NCI-H1694 (cell line): ENCODE data around the gene DES.
A peak's percentile ranks its signal among the peaks of the same experiment; 100 is the strongest.

Source experiments
- DNase-seq: peaks from one replicate; lab custom pipeline; 2025; lab: John Stamatoyannopoulos, UW

Gene DES

DNA sequence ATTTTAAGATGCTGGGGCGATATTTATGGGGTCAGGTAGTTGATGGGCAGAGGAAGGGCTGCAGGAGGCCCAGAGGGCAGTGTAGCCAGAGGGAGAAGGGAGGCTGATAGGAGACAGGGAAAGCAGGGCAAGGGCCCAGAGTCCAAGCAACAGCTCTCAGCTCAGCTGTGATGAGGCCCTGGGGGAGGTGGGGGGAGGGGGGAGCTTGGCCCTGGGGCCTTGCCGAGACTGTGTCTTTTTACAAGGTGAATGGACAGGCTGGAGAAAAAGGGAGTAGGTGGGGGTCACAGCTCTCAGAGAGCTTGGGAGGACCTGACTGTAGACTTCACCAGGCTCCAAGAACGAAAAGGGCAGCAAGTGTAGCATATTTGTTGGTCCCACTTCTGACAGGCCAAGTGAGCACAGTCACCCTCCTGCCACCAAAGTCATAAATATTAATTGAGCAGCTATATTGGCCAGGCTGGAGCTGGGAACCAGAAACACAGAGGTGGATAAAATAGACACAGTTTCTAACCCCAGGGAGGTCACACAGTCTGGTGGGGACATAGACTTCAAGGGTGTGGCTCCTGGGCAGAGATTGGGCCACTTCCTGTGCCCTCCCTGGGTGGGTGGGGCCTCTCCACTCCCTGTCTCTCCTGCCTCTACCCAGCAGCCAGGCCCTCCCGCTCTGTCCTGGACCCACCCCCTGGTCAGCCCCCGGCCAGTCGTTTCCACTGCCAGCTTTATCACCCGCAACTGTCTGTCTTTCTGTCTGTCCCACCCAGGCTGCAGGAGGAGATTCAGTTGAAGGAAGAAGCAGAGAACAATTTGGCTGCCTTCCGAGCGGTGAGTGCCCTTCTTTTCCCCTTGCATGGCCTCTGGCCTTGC, 1.4 kb downstream of the DES start:
- DNase-seq: no peak

GRCh38 chr2:219420687-219421086, 2.5 kb downstream of the DES start:
- DNase-seq: no peak

- no peak for DNase-seq
Observed at GRCh38 chr2:219421323-219421722, 3.1 kb downstream of the DES start.

DNA sequence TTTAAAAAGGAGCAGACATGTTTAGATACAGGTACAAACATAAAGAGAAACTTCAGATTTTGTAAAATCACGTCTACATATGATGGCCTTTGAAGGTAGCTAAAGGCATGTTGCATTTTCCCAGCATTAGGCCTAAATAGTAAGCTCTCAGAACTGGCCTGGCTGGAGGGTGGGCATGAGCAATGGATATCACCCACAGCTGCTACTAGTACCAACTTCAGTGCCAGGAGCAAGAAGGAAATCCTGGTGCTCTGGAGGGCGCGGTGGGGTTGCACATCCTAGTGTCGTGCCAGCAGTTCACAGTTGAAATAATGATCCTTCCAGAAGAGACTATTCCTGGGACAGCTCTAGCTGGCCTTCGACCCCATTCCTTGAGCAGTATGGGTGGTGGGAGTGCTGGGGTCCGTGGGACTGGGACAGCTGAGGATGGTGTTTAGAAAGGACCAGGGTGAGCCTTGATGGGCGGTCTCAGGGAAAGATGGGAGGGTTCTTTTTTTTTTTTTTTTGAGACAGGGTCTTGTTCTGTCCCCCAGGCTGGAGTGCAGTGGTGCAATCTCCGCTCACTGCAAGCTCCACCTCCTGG, 4.9 kb downstream of the DES start:
- no peak for DNase-seq

DNA sequence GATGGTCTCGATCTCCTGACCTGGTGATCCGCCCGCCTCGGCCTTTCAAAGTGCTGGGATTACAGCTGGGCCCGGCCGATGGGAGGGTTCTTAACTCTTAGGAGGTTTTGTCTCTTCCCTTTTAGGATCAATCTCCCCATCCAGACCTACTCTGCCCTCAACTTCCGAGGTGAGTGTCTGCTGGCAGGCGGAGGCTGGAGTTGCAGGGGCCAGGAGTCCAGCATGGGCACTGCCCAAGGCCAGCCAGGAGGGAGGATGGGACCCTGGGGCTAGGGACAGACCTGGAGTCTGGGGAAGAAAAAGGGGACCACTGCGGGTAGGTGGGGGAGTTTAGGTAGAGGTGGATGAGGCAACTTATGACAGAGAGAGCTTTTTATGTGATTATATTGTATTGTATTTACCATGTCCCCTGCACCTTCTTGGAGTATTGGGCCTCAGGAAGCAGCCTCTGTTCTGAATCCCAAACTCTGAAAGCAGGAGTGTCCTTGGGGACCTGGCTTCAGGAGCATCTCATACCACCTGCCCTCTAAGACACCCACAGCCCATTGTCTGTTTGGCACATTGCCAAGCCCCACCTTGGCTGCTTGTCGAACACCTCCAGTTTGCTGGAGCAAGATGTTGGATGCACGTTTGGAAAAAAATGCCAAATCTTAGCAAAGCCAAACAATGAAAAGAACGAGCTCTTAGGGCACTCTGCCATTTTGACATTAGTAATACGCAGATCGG, 5.6 kb downstream of the DES start:
- DNase-seq: no peak

DNA sequence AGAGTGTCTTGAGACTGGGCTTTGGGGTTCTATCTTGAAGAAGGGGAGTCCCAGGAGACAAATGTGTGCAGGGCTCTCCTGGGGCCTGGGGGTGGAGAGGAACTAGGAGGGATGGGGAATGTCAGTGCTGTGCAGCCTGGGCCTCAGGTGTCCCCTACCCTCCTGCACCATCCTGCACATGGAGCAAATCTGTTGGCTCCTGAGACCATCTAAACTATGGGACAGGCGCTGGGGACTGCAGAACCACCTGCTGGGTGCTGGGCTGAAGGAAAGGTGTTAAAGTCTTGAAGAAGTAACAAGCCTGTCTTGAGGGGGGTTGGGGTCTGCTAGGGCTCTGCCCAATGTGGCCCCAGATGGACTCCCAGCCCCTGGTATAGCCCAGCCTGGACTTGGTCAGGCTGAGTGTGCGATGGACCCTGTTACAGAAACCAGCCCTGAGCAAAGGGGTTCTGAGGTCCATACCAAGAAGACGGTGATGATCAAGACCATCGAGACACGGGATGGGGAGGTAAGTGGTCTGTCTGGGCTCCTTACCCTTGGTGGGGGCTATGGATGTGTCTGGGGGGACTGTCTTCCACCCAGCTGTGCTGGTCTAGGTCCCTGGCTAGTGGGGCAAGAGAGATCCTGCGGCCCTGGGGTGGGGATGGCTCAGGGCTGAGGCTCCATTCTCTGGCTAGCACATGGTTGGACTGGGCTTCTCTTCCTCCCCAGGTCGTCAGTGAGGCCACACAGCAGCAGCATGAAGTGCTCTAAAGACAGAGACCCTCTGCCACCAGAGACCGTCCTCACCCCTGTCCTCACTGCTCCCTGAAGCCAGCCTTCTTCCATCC, 7.3 kb downstream of the DES start:
- no peak for DNase-seq

- no peak for DNase-seq
Observed at GRCh38 chr2:219426068-219426443, 7.9 kb downstream of the DES start.

DNA sequence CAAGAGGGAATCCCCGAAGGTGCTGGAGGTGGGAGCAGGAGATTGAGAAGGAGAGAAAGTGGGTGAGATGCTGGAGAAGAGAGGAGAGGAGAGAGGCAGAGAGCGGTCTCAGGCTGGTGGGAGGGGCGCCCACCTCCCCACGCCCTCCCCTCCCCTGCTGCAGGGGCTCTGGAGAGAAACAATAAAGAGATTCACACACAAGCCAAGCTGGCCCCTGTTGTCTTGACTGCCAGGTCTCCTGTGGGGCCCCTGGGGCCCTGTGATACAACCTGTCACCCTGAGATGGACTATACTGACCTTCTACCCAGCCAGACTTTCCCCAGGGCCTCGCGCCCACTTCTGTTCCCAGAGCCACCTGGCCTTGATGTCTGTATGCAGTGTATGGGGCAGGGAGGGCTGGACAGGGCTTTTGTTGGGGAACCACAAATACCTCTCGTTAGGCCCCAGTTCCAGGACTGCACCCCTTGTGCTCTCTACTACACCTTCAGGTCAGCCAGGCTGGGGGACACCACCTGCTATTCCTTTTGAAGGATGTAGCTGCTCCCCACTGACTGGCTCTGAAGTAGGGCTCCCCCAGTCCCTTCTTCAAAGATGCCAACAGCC, 8.5 kb downstream of the DES start:
- DNase-seq: no peak

DNA sequence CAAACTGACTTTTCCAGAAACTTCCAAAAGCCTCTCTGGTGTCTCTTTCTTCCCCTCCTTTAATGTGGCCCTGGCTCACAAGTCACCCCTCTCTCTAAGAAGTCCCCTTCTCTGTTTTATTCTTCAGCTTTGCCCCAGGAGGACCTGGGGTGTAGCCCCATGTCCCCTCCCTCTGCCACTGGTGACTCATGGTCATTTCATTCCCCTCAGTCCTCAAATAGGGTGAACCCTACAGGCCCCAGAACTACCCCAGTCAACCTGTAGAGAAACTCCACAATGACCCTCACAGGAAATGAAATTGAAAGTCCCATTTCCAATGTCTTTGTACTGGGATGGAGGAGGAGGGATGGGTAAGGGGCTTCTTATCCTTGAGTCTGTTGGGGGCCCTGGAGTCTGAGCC, 10.3 kb downstream of the DES start:
- DNase-seq: no peak

GRCh38 chr2:219429958-219430606, 11.9 kb downstream of the DES start:
- no peak for DNase-seq

DNA sequence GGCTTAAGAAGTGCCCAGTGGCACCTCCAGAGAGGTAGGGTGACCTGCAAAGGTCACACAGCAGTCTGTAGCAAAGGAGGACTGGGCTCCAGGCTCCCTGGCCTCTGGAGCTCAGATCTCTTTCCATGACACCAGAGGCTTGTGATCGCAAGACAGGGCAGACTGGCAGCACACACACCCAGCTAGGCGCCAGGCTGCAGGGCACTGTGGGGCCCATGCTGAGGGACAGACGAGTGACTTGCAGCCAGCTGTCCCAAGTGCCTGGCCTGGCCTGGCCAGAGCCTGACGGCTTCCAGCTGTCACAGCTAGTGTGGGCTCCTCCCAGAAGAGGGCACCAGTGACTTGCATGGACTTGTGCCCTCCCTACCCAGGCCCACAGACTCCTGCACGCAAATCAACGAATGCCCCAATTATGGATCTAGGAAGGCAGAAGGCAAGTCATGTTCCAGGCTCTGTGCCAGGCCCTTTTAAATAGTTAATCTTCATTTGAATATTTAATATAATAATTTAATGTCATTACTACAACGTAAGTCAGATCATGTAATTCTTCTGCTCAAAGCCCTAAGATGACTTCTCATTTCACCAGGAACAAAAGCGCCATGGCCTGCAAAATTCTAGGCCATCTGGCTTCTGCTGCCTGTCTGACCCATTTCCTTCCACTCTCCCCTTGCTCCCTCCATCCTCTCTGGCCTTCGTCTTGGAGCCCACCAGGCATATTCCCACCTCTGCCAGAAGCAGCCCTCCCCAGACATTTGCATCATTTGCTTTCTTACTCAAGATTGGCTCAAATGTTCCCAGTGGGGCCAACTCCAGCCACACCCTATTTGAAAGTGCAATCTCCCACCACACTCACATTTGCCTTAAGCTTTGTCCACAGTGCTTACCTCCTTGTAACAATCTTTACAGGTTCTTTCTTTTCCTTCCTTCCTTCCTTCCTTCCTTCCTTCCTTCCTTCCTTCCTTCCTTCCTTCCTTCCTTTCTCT, 12.7 kb downstream of the DES start:
- peak; percentile 57 for DNase-seq

DNA sequence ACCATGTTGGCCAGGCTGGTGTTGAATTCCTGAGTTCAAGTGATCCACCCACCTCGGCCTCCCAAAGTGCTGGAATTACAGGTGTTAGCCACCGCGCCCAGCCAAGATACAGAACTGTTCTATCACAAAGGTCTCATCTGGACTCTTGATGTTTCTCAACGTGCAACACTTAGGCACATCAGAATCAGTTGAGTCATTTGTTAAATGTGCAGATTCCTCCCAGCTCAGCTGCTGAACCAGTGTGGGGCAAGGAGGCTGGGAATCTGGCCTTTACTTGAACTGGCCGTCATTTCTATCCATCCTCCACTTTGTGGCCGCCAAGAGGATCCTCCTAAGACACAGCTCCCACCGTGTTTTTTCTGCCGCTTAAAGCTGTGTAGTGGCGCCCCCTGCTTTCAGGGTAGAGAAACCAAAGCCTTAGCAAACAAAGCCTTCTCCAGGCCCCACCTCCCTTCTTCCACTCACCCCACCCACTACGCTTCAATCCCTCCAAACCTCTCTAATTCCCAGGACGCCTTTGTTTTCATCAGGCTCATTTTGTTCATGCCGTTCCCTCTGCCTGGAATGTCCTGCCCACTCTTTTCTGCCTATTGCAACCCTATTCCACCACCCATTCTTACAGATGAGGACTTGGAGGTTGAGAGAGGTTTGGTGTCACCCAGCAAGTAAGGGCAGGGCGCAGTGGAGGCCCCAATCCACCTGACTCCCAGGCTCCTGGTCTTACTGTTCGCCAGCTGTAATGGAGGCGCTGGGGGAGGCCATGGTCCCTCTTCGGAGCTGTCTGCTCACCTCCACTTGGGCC, 15.7 kb downstream of the DES start:
- peak; percentile 58 for DNase-seq

DNA sequence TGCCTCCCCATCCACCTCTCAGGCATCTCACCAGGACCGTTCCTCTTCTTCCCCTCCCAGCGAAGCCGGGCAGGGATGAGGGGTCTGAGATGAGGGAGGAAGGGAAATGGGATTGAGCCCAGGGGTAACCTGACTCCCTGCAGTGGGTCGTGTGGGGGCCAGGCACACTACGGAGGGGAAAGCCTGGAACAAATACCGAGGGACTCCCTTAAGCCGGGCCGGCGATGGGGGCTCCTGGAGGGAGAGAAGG, 16.2 kb downstream of the DES start:
- no peak for DNase-seq

GRCh38 chr2:219434718-219435525, 16.7 kb downstream of the DES start, which contains the start of gene SPEG:
Gene SPEG, plus strand, starts transcription at chr2:219434843. Its CDS starts 135 bp downstream, at chr2:219434978.
- DNase-seq: no peak

DNA sequence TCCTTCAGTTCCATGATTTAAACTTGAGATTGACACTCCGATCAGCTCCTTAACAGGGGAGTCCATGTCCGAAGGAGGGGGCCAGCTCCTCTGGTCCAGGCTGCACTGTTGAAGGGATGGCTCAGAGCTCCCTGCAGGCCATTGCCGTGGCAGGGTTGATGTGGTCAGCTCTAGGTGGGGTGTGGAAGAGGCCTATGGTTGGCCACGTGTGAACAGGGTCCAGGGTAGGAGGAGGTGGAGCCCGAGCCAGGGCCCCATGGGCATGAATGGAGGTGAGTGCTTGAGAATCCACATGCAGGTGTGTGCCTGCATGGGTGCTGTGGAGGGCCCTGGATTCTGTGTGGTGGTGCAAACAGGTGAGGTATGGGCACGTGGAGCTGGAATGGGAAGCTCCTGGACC, 17.5 kb downstream of the DES start:
- no peak for DNase-seq

GRCh38 chr2:219436491-219436890, 18.3 kb downstream of the DES start:
- no peak for DNase-seq

DNA sequence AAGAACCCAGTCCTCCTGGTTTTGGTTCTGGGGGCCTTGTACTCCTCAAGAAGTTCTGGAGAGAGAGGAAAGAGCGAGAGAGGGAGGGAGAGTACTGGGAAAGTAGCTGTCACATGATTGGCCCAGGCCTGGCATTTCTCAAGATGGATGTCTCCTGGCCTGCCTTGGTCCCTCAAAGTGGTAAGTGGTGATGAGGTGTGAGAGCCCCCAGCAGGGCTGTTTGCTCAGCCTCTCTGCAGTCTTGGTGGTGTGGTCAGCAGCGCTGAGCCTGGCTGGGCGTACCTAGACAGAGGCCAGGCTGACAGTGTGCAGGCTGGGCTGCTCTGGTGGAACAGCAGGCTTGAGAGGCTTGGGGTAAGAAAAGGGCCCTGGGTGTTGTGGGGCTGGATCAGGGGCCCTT, 19.0 kb downstream of the DES start:
- DNase-seq: no peak

DNA sequence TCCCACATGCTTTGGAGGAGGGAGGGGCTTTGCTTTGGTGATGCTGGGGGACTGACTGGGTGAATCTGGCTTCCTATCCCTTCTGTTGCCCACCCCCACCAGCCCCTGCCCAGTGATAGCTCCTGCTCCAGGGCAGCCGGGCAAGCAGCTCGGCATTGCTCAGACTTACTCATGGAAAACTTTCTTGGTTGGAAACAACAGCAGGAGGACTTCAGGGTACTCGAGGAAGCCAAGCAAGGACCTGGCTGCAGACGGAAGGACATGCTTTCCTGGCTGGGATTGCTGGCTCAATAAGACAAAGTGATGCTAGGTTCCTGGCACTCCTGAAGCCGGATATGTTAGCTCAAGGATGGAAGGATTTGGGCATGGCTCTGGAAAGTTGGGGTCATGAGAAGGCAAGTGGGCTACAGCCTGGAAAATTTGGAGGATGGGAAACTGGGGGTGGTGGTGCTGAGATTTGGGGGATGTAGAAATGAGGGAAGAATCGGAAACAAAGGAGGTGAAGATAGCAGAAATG, 19.6 kb downstream of the DES start:
- DNase-seq: no peak
